Endothelial cell (in vitro differentiated cells): ENCODE measurements around the gene AUTS2. TPM values are rescaled to one million over a fixed set of nuclear protein-coding genes. Genes with fewer than 3 reads are reported as not detected.

Source experiments
- DNase-seq: peaks from one replicate; pipeline ENCODE4 v3.0.0; 2021; ENCODE audit warnings: low spot score
- H3K27ac Mint-ChIP-seq: one replicate; pipeline ENCODE4 v1.8.0; 2021; ENCODE audit warnings: mixed read lengths, inconsistent platforms; ENCODE audit not compliant: unreplicated experiment
- H3K27me3 Mint-ChIP-seq: one replicate; pipeline ENCODE4 v1.8.0; 2021; ENCODE audit warnings: mild to moderate bottlenecking, moderate library complexity, mixed read lengths, inconsistent platforms; ENCODE audit not compliant: unreplicated experiment
- H3K36me3 Mint-ChIP-seq: one replicate; pipeline ENCODE4 v1.8.0; 2021; ENCODE audit warnings: mild to moderate bottlenecking, low read depth, mixed read lengths, inconsistent platforms; ENCODE audit not compliant: unreplicated experiment
- H3K4me1 Mint-ChIP-seq: one replicate; pipeline ENCODE4 v1.8.0; 2021; ENCODE audit warnings: mild to moderate bottlenecking, mixed read lengths, inconsistent platforms; ENCODE audit not compliant: unreplicated experiment
- H3K4me3 Mint-ChIP-seq: one replicate; pipeline ENCODE4 v1.8.0; 2021; ENCODE audit warnings: mild to moderate bottlenecking, mixed read lengths, inconsistent platforms; ENCODE audit not compliant: unreplicated experiment
- H3K9me3 Mint-ChIP-seq: one replicate; pipeline ENCODE4 v1.8.0; 2021; ENCODE audit warnings: mixed read lengths, inconsistent platforms; ENCODE audit not compliant: unreplicated experiment
- total RNA-seq: library from RNA; stranded (reverse); fragmentation: NEBNext Ultra II Directional; extraction: Animal tissue kit (Norgen Biotek cat#: 25700); gene quantifications from one replicate; pipeline ENCODE4 v1.2.1, GENCODE V29; 2021; ENCODE audit not compliant: unreplicated experiment
- TF ChIP-seq, protein P1 (sequence below): fragments of 200-600 bp; sonication (generic); IDR thresholded peaks from one replicate; pipeline ENCODE4 v1.5.0; 2021; ENCODE audit warnings: antibody characterized with exemption; ENCODE audit not compliant: unreplicated experiment

Gene AUTS2
- total RNA-seq, 1 donor from 2014 or later = 103 TPM

DNA sequence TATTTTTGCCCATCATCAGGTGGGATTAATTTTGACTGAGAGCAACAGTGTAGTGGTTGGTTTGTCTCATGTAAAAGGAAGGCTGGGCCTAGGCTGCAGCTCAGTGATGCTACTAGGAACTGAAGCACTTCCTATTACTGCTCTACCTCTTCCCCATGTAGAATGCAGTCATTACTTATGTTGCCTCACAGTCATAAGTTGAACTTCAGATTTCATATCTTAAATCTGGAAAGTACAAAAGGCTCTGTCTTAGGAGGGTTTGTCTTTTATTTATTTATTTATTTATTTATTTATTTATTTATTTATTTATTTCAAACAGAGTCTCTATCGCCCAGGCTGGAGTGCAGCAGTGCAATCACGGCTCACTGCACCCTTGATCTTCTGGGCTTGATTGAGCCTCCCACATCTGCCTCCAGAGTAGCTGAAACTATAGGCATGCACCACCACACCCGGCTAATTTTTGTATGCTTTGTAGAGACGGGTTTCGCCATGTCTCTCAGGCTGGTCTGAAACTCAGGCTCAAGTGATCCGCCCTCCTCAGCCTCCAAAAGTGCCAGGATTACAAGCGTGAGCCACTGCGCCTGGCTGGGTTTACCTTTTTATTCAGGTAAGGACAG, 812.0 kb downstream of the AUTS2 start:
- TF ChIP-seq, protein P1, sequence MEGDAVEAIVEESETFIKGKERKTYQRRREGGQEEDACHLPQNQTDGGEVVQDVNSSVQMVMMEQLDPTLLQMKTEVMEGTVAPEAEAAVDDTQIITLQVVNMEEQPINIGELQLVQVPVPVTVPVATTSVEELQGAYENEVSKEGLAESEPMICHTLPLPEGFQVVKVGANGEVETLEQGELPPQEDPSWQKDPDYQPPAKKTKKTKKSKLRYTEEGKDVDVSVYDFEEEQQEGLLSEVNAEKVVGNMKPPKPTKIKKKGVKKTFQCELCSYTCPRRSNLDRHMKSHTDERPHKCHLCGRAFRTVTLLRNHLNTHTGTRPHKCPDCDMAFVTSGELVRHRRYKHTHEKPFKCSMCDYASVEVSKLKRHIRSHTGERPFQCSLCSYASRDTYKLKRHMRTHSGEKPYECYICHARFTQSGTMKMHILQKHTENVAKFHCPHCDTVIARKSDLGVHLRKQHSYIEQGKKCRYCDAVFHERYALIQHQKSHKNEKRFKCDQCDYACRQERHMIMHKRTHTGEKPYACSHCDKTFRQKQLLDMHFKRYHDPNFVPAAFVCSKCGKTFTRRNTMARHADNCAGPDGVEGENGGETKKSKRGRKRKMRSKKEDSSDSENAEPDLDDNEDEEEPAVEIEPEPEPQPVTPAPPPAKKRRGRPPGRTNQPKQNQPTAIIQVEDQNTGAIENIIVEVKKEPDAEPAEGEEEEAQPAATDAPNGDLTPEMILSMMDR = no peak
- Mint-ChIP-seq H3K4me1 (peaks cover 7% of the 10 kb centered on the region), H3K36me3 (peaks cover 4% of the 10 kb centered on the region)

DNA sequence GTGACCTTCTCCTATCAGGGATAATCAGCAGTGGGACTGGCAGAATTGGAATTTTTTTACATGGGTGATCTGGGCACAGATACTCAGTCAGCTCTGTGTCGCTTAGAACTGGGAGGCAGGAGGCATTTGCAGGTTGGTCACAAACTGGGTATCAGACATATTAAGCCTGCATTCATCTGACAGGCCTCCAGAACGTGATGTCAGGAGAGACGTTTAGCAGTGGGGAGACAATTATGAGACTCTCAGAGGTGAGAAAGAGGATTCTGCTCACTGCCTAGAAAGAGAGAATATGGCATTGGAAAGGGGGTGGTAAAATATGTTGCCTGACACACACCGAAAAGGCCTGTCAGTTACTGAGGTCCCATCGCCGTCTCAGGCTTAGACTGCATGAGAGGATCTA, 816.1 kb downstream of the AUTS2 start:
- TF ChIP-seq, protein P1 = no peak
- Mint-ChIP-seq H3K4me3 (no peak overlapping the region), H3K9me3 (no peaks in the 10 kb centered on the region), H3K36me3 (peaks cover 7% of the 10 kb centered on the region), H3K4me1 (peaks cover 3% of the 10 kb centered on the region), H3K27me3 (peaks cover 7% of the 10 kb centered on the region), H3K27ac (no peak overlapping the region)
- DNase-seq = no peak

More for the DNA sequence above, 812.0 kb downstream of the AUTS2 start:
- no peak for DNase-seq
- no peak overlapping the region for H3K27ac Mint-ChIP-seq
- no peaks in the 10 kb centered on the region for H3K27me3 Mint-ChIP-seq
- H3K4me3 Mint-ChIP-seq = no peak overlapping the region
- H3K9me3 Mint-ChIP-seq = no peaks in the 10 kb centered on the region

DNA sequence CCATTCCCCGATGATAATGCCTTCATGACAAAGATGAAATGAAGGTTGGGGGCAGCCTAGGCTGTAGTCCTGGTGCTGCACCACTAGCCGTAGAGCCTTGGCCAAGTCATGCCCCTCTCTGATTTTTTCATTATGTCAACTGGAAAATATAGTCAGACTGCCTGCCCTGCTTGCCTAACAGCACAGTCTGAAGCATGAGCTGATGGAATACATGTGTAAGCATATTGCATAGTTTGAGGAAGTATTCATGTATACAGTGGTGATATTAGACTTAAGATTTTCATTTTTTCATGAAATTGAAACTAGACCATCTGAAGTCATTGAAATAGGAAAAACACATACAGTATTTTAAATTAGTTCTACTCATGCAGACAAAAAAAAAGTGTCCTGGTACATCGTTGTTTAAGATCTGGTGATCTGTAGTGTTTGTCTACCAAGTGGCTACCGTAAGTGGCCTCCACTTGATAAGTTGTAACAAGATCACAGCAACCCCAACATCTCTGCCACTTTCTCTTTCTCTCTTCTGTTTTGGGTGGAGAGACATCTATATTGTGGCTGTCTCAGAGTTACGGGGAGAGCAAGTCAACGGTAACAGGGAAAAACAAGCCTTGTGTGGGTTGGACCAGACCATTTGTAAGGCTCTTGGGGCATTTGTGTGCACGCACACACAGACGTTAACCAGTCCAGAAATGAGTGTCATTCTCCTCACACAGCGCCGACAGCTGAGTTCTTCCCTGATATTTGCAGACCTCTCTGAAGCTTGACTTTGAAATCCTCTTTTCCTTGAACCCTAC, 817.1 kb downstream of the AUTS2 start:
- H3K36me3 Mint-ChIP-seq = peaks cover 7% of the 10 kb centered on the region
- no peak overlapping the region for H3K4me3 Mint-ChIP-seq
- no peaks in the 10 kb centered on the region for H3K9me3 Mint-ChIP-seq
- TF ChIP-seq, protein P1 = no peak
- H3K27me3 Mint-ChIP-seq = peaks cover 7% of the 10 kb centered on the region
- DNase-seq = no peak
- peaks cover 7% of the 10 kb centered on the region for H3K4me1 Mint-ChIP-seq
- H3K27ac Mint-ChIP-seq = no peak overlapping the region

DNA sequence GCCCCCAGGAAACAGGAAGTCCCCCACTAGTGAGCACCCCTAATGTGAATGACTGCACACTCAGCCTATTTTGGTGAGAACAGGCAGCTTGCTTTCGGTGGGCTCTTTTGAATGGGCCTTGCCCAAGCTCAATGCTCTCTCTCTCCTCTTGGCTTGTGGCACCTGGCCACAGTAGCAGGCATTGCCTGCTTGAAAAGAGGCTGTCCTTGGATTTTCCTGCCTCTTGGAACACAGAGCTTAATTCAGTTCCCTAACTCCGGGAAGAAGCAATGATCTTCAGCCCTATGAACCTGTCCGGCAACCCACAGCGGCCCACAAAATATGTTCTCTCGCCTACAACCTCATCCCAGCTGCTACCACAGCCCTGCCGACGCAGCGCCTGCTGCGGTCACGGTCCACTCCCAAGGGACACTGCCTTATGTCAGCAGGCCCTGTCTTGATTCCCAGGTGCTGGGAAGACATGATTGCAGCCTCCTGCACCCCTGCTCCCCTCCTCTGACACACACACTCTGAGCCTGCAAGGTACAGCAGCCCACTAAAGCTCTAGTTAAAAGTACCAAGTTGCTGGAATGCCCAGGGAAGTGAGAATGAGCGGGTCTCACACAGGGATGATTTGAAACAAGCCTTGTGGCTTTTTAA, 818.2 kb downstream of the AUTS2 start:
- Mint-ChIP-seq H3K36me3 (peaks cover 7% of the 10 kb centered on the region), H3K4me1 (peaks cover 7% of the 10 kb centered on the region), H3K4me3 (no peak overlapping the region), H3K27ac (no peak overlapping the region), H3K27me3 (peaks cover 7% of the 10 kb centered on the region), H3K9me3 (no peaks in the 10 kb centered on the region)
- DNase-seq = no peak
- TF ChIP-seq, protein P1 = no peak
